PC-9 (cell line): ENCODE results near the gene ARHGAP33. TPM values are rescaled to one million over a fixed set of nuclear protein-coding genes. Genes with fewer than 3 reads are reported as not detected.

Experiments
- BruUV-seq: library from RNA; stranded (reverse); fragments of 400-500 nt; replicated peaks from 2 replicates; lab custom pipeline; 2021; lab: Mats Ljungman, UMichigan
- CTCF ChIA-PET: fragments of 300-600 bp; sonication (Branson Sonifier 250); formaldehyde crosslinking; loops from one replicate; lab custom pipeline; 2022; ENCODE audit warnings: antibody characterized with exemption; lab: Charles Lee
- POLR2A ChIA-PET: fragments of 300-600 bp; sonication (Branson Sonifier 250); formaldehyde crosslinking; loops from one replicate; lab custom pipeline; 2022; ENCODE audit warnings: antibody characterized with exemption; ENCODE audit not compliant: unreplicated experiment; lab: Charles Lee
- DNase-seq, 2 experiments: peaks; one replicate each; pipeline versions ENCODE4 v3.0.0 to v3.0.0-alpha.2; 2015 to 2022; ENCODE audit warnings: mixed read lengths in 1 of 2
- H2AFZ ChIP-seq: fragments of 200-600 bp; sonication (generic); 2 replicates; pipeline ENCODE4 v1.8.1; 2017; ENCODE audit warnings: antibody characterized with exemption
- H3F3A ChIP-seq: fragments of 200-600 bp; sonication (generic); 2 replicates; pipeline ENCODE4 v1.8.1; 2017; ENCODE audit warnings: antibody characterized with exemption, mild to moderate bottlenecking, low read depth; ENCODE audit not compliant: insufficient read depth
- H3K27ac ChIP-seq: fragments of 200-600 bp; sonication (generic); 2 replicates; pipeline ENCODE4 v1.6.1; 2016; ENCODE audit warnings: mixed run types
- H3K27me3 ChIP-seq: fragments of 200-600 bp; sonication (generic); 2 replicates; pipeline ENCODE4 v1.6.1; 2016; ENCODE audit warnings: low read depth, mixed run types; ENCODE audit not compliant: insufficient read depth
- H3K36me3 ChIP-seq: fragments of 200-600 bp; sonication (generic); 2 replicates; pipeline ENCODE4 v1.6.1; 2016; ENCODE audit warnings: low read depth, mixed run types
- H3K4me1 ChIP-seq: fragments of 200-600 bp; sonication (generic); replicated peaks from 2 replicates; pipeline ENCODE4 v1.6.1; 2016; ENCODE audit warnings: mixed run types; ENCODE audit not compliant: insufficient read depth
- H3K4me2 ChIP-seq: fragments of 200-600 bp; sonication (generic); 2 replicates; pipeline ENCODE4 v1.6.1; 2017; ENCODE audit warnings: mixed run types
- H3K4me3 ChIP-seq: fragments of 200-600 bp; sonication (generic); 2 replicates; pipeline ENCODE4 v1.6.1; 2016; ENCODE audit warnings: mixed run types
- H3K79me2 ChIP-seq: fragments of 200-600 bp; sonication (generic); 2 replicates; pipeline ENCODE4 v1.6.1; 2017; ENCODE audit warnings: low read depth, mixed run types
- H3K9me2 ChIP-seq: fragments of 200-600 bp; sonication (generic); 2 replicates; pipeline ENCODE4 v1.8.1; 2017; ENCODE audit warnings: mild to moderate bottlenecking; ENCODE audit not compliant: insufficient read depth
- H3K9me3 ChIP-seq: fragments of 200-600 bp; sonication (generic); 2 replicates; pipeline ENCODE4 v1.8.1; 2016; ENCODE audit warnings: low read depth; ENCODE audit not compliant: insufficient read depth
- H4K20me1 ChIP-seq: fragments of 200-600 bp; sonication (generic); 2 replicates; pipeline ENCODE4 v1.8.1; 2017; ENCODE audit not compliant: insufficient read depth
- EZH2 ChIP-seq: fragments of 200-600 bp; sonication (generic); IDR thresholded peaks from 2 replicates; pipeline ENCODE4 v1.8.0; 2017; ENCODE audit warnings: antibody characterized with exemption, low read depth
- intact Hi-C: fragments of 100-400 bp; cut with micrococcal nuclease; formaldehyde crosslinking; loops from one replicate; pipeline ENCODE4 v1.10.0; 2022; ENCODE audit not compliant: unreplicated experiment
- total RNA-seq: library from RNA; stranded (reverse); gene quantifications from 2 replicates; pipeline ENCODE4 v1.2.3, GENCODE V29; 2021
- TF ChIP-seq, protein P1 (sequence below): fragments of 200-600 bp; sonication (generic); conservative IDR thresholded peaks from 2 replicates; pipeline ENCODE4 v1.6.1; 2017; ENCODE audit warnings: mixed run types, antibody characterized with exemption, mild to moderate bottlenecking, moderate library complexity

The ARHGAP33 gene
- total RNA-seq, 1 experiment from 2014 or later: 21.3 TPM

DNA sequence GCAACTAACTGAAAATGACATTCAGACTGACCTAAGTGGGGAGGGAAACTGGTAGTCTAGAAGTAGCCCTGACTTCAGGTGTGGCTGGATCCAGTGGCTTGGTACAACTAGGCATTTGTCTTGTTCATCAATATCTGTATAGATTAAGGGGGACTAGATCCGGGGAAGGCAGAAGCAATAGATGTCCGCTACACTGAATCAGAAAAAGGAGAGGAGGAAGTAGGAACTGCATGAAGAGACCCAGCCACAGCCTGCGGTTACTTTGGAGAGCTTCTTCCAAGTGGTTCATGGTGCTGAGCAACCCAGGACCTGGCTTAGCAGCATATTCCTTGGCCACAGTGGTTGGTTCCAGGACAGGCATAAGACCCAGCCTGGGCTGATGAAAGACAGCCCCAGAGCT is 47.2 kb downstream of the ARHGAP33 start:
- no peaks in the 10 kb centered on the region for H3K36me3 ChIP-seq
- ChIA-PET CTCF (no interaction called here), POLR2A (no interaction called here)
- H3K4me1 ChIP-seq: no peaks in the 10 kb centered on the region
- no peak overlapping the region for H2AFZ ChIP-seq
- H4K20me1 ChIP-seq: no peaks in the 10 kb centered on the region
- H3K9me3 ChIP-seq: no peaks in the 10 kb centered on the region
- H3F3A ChIP-seq: no peaks in the 10 kb centered on the region
- H3K4me3 ChIP-seq: no peak overlapping the region
- no peak for DNase-seq
- H3K79me2 ChIP-seq: no peaks in the 10 kb centered on the region
- no peaks in the 10 kb centered on the region for H3K9me2 ChIP-seq
- H3K4me2 ChIP-seq: no peak overlapping the region
- H3K27me3 ChIP-seq: peaks cover 66% of the 10 kb centered on the region
- intact Hi-C loops: no loop called here
- BruUV-seq: no TSS peak
- TF ChIP-seq, protein P1, sequence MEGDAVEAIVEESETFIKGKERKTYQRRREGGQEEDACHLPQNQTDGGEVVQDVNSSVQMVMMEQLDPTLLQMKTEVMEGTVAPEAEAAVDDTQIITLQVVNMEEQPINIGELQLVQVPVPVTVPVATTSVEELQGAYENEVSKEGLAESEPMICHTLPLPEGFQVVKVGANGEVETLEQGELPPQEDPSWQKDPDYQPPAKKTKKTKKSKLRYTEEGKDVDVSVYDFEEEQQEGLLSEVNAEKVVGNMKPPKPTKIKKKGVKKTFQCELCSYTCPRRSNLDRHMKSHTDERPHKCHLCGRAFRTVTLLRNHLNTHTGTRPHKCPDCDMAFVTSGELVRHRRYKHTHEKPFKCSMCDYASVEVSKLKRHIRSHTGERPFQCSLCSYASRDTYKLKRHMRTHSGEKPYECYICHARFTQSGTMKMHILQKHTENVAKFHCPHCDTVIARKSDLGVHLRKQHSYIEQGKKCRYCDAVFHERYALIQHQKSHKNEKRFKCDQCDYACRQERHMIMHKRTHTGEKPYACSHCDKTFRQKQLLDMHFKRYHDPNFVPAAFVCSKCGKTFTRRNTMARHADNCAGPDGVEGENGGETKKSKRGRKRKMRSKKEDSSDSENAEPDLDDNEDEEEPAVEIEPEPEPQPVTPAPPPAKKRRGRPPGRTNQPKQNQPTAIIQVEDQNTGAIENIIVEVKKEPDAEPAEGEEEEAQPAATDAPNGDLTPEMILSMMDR: no peak
- TF ChIP-seq EZH2: no peak
- no peak overlapping the region for H3K27ac ChIP-seq

DNA sequence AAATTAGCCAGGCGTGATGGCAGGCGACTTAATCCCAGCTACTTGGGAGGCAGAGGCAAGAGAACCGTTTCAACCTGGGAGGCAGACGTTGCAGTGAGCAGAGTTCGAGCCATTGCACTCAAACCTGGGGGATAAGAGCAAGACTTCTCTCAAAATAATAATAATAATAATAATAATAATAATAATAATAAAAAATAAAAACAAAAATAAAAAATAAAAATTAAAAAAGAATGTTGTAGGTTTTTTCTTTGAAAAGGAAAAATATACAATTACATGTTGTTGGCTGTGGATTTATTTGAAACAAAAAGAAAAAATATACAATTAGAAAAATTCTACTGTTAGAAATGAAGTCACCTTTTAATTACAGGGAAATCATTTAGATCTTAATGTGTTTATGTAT is 48.8 kb downstream of the ARHGAP33 start:
- BruUV-seq: no TSS peak
- DNase-seq: no peak
- Histone ChIP-seq H3K9me2 (no peaks in the 10 kb centered on the region), H3K9me3 (no peaks in the 10 kb centered on the region), H3K79me2 (no peaks in the 10 kb centered on the region), H3K4me3 (no peak overlapping the region), H3F3A (no peaks in the 10 kb centered on the region), H3K4me2 (no peak overlapping the region), H3K27ac (no peak overlapping the region), H3K36me3 (no peaks in the 10 kb centered on the region), H4K20me1 (no peaks in the 10 kb centered on the region), H3K4me1 (no peaks in the 10 kb centered on the region), H3K27me3 (peaks cover 64% of the 10 kb centered on the region), H2AFZ (no peak overlapping the region)
- ChIA-PET POLR2A (no interaction called here), CTCF (no interaction called here)
- TF ChIP-seq, protein P1: no peak
- no peak for TF ChIP-seq EZH2
- intact Hi-C loops: no loop called here

DNA sequence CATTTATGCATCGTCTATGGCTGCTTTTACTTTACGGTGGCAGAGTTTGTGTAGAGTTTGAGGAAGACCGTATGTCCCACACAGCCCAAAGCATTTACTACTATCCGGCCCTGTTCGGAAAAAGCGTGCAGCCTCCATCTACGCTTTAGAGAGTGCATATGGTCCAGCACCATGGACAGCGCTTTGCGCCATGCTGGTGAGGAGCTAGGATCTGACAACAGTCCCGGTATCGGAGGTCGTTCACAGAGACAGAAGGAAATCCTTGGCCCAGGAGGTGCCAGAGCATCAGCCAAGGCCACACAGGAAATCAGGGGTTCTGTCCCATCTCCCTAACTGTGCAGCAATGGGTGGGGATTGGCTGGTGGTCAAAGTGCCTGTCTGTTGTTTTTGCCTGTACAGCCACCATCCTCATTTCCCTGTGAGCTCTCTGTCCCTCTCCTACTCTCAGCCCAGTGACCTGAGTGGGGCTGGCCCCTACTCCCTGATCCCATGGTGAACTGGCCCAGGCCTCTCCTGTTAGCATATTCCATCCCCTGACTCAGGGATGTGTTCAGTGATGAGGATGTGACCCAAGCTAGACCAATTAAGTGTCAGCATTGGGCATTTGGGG is 53.4 kb downstream of the ARHGAP33 start:
- no peak overlapping the region for H3K27ac ChIP-seq
- POLR2A ChIA-PET: no interaction called here
- H3F3A ChIP-seq: no peaks in the 10 kb centered on the region
- intact Hi-C loops: no loop called here
- no TSS peak for BruUV-seq
- H3K27me3 ChIP-seq: peaks cover 80% of the 10 kb centered on the region
- H2AFZ ChIP-seq: no peak overlapping the region
- DNase-seq: peak in 1 of 2 experiments; percentile 35
- no peak overlapping the region for H3K4me2 ChIP-seq
- H3K4me3 ChIP-seq: no peak overlapping the region
- CTCF ChIA-PET: no interaction called here
- H3K9me3 ChIP-seq: no peaks in the 10 kb centered on the region
- TF ChIP-seq, protein P1: no peak
- no peak for TF ChIP-seq EZH2
- H3K36me3 ChIP-seq: no peaks in the 10 kb centered on the region
- H3K9me2 ChIP-seq: no peaks in the 10 kb centered on the region
- H4K20me1 ChIP-seq: 0 out of 2 replicates have a peak, but pooled peaks cover 3% of the 10 kb centered on the region
- no peaks in the 10 kb centered on the region for H3K4me1 ChIP-seq
- no peaks in the 10 kb centered on the region for H3K79me2 ChIP-seq
